ENCODE results near the gene NCAM2.

NCAM2 gene

GRCh38 chr21:20997636-20998455 lies at the start of gene NCAM2:
Gene NCAM2, plus strand, starts transcription at chr21:20998409.
- peak; percentile 50 for DNase-seq

GRCh38 chr21:20949884-20950283 lies 48.3 kb upstream of the NCAM2 start:
- DNase-seq, result no peak

GRCh38 chr21:20965816-20966215 lies 32.4 kb upstream of the NCAM2 start:
- no peak for DNase-seq

- no peak for DNase-seq
Measured at GRCh38 chr21:20968391-20968790, 29.8 kb upstream of the NCAM2 start.

- no peak for DNase-seq
Measured at GRCh38 chr21:20970691-20971090, 27.5 kb upstream of the NCAM2 start.

- peak; percentile 69 for DNase-seq
Measured at GRCh38 chr21:20971296-20971921, 26.8 kb upstream of the NCAM2 start.

- DNase-seq, result no peak
Measured at GRCh38 chr21:20994790-20995189, 3.4 kb upstream of the NCAM2 start.

- no peak for DNase-seq
Measured at GRCh38 chr21:20996421-20997310, 1.5 kb upstream of the NCAM2 start.

- DNase-seq, result no peak
Measured at GRCh38 chr21:20997311-20997635, 936 bp upstream of the NCAM2 start.

GRCh38 chr21:20998456-20998789 lies 214 bp downstream of the NCAM2 start:
- no peak for DNase-seq

GRCh38 chr21:20998886-20999285 lies 677 bp downstream of the NCAM2 start:
- no peak for DNase-seq

GRCh38 chr21:20999659-21000058 lies 1.4 kb downstream of the NCAM2 start:
- DNase-seq, result peak; percentile 45

- no peak for DNase-seq
Measured at GRCh38 chr21:21000591-21001175, 2.5 kb downstream of the NCAM2 start.

- no peak for DNase-seq
Measured at GRCh38 chr21:21001591-21002100, 3.4 kb downstream of the NCAM2 start.

- DNase-seq, result no peak
Measured at GRCh38 chr21:21002153-21002552, 3.9 kb downstream of the NCAM2 start.

GRCh38 chr21:21003701-21004100 lies 5.5 kb downstream of the NCAM2 start:
- peak; percentile 60 for DNase-seq

- no peak for DNase-seq
Measured at GRCh38 chr21:21007606-21008005, 9.4 kb downstream of the NCAM2 start.

GRCh38 chr21:21010228-21010627 lies 12.0 kb downstream of the NCAM2 start:
- no peak for DNase-seq

- DNase-seq, result no peak
Measured at GRCh38 chr21:21010698-21011097, 12.5 kb downstream of the NCAM2 start.

- DNase-seq, result no peak
Measured at GRCh38 chr21:21018821-21019220, 20.6 kb downstream of the NCAM2 start.

- no peak for DNase-seq
Measured at GRCh38 chr21:21019681-21020080, 21.5 kb downstream of the NCAM2 start.

GRCh38 chr21:21025742-21026141 lies 27.5 kb downstream of the NCAM2 start:
- no peak for DNase-seq

- no peak for DNase-seq
Measured at GRCh38 chr21:21028275-21028820, 30.1 kb downstream of the NCAM2 start.

Measured in DMS53 (cell line).